CD4-positive, alpha-beta T cell treated with Interferon alpha-2 for 1 hour (primary cell): Measurements from ENCODE around the gene OR1D5.
"Not testable (repeated sequence)": the region's sequence is repeated elsewhere in the genome, so short reads cannot be mapped to it uniquely, and the experiment has no call there.

ENCODE experiments used
- DNase-seq, 2 donors: peaks; one replicate each; pipeline ENCODE4 v3.0.0-alpha.2; 2020 to 2022

The OR1D5 gene

GRCh38 chr17:3030852-3031470, 32.4 kb downstream of the OR1D5 start:
- DNase-seq, result not testable (repeated sequence)

DNA sequence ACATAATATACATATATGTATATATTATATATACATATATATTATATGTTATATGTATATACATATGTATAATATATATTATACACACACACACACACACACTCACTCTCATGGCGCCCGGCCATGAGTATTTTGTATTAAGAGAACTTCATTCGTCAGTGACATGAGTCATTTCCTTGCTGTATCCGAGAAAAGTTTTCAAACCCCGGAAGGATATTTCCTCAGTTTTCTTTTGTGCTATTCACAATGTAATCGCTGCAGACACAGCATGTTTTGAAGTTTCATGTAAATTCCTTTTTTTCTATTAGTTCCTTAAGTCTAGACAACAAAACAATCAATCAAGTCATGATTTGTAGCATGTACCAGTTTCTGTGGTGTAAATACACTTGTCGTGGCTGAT, 33.3 kb downstream of the OR1D5 start:
- no peak for DNase-seq

GRCh38 chr17:3029213-3029913, 34.0 kb downstream of the OR1D5 start:
- DNase-seq, result no peak

- DNase-seq, result no peak
These were observed 35.4 kb downstream of the OR1D5 start for GRCh38 chr17:3027786-3028532.

DNA sequence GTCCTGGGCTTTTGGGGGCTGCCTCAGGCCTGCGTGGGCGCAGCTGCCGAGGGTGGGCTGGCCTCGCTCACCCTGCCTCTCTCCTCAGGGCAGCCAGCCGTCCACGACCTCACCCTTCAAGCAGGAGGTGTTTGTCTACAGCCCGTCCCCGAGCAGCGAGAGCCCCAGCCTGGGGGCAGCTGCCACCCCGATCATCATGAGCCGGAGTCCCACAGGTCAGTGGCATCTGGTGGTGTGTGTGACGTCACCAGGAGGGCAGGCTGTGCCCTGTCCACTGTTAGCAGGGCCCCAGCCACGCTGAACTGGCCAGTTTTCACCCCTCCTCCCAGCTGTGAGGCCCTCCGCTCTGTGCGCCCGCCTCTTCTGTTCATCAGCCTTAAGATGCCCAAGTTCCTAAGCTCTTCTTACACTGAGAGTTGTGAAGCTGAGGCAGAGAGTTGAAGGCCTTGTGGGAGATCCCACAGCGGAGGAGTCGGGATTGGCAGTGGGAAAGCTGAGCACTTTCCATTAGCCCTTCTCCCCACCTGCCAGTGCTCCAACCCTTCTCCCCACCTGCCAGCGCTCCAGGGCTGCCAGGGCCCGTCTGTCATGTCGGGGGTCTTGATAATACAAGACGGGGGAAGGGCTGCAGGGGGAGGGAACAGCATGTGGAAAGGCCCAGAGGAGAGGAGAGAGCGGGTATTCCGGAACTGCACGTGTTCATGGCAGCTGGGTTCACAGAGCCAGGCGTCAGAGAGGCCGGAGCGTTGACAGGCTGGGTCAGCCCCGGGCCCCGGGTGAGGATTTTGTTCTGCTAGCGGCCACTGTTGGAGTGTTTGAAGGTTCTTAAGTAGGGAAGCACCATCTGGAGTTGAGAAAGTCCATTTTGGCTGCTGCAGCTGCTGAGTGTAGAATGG, 36.3 kb downstream of the OR1D5 start:
- DNase-seq, result no peak

DNA sequence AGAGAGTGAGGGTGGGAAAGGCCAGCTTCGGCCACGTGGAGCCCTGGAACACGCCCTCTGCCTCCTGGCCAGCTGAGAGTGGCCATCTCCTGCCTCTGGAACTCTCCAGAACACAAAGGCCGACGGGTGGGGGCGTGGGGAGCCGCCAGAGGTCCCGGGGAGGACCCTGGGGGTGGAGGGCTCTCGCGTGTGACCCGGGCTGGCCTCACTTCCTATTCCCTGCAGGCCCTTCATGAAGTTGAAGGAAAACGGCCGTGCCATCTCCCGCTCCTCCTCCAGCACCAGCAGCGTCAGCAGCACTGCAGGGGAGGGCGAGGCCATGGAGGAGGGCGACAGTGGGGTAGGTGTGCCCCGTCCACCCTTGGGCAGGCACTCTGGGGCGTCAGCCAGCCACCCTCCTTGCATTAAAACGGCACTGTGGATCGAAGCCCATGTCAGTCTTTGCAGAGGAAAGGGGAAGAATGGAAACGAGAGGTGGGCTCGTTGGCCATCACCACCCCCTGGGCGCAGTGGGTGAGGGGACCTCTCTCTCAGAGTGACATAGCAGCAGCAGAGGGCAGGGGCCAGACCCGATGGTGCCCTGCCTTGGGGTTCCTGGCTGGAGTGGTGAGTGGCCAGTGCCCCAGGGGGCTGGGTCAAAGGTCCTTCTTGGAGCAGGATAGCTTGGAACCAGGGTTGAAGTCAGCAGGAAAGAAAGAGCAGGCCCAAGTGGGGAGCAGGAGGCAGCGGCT, 37.1 kb downstream of the OR1D5 start:
- DNase-seq, result no peak

GRCh38 chr17:3025421-3026124, 37.8 kb downstream of the OR1D5 start:
- DNase-seq, result no peak

DNA sequence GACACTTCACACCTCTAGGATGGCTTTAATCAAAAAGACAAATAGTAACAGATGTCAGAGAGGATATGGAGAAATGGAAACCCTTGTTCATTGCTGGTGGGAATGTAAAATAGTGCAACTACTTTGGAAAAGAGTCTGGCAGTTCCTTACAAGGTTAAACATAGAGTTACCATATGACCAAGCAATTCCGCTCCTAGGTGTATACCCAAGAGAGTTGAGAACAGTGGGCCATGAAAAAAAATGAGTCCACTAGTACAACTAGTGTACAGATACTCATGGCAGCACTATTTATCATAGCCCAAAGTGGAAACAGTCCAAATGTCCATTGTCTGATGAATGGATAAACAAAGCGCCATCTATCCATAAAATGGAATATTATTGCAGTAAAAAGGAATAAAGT, 39.1 kb downstream of the OR1D5 start:
- no peak for DNase-seq

DNA sequence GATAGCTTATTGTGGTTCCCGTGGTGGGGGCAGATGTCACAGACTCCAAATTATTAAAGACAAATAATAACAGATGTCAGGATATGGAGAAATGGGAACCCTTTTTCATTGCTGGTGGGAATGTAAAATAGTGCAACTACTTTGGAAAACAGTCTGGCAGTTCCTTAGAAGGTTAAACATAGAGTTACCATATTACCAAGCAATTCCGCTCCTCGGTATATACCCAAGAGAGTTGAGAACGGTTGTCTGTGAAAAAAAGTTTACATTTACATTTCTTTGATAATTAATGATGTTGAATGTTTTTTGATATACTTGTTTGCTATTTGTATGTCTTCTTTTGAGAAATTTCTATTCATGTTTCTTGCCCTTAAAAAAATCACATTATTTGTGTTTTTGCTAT, 41.2 kb downstream of the OR1D5 start:
- no peak for DNase-seq

- no peak for DNase-seq
These were observed 43.0 kb downstream of the OR1D5 start for GRCh38 chr17:3020381-3020780.

GRCh38 chr17:3019761-3020160, 43.6 kb downstream of the OR1D5 start:
- DNase-seq, result no peak

DNA sequence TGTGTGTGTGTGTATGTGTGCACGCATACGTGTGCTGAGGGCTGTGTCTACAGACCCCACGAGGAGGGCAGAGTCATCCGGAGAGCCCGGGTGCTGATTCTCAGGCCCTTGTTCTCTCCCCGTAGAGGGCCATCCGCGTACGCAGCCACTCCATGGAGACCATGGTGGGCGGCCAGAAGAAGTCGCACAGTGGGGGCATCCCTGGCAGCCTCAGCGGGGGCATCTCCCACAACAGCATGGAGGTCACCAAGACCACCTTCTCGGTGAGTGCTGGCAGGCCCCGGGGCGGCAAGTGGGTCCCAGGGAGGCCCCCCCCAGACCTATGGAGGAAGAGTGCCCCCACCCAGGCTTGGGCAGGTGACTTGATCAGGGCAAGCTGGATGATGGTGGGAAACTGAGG, 45.5 kb downstream of the OR1D5 start:
- no peak for DNase-seq

GRCh38 chr17:3015890-3016289, 47.5 kb downstream of the OR1D5 start:
- DNase-seq, result no peak

GRCh38 chr17:3012926-3013581, 50.4 kb downstream of the OR1D5 start:
- DNase-seq, result peak; percentile 51 to 52
